ENCODE results near the gene RBMX. TPM values are rescaled to one million over a fixed set of nuclear protein-coding genes. Genes with fewer than 3 reads are reported as not detected.
A peak's percentile ranks its signal among the peaks of the same experiment; 100 is the strongest.

The RBMX gene
- total RNA-seq, 1 donor from 2014 or later: 267 TPM

DNA sequence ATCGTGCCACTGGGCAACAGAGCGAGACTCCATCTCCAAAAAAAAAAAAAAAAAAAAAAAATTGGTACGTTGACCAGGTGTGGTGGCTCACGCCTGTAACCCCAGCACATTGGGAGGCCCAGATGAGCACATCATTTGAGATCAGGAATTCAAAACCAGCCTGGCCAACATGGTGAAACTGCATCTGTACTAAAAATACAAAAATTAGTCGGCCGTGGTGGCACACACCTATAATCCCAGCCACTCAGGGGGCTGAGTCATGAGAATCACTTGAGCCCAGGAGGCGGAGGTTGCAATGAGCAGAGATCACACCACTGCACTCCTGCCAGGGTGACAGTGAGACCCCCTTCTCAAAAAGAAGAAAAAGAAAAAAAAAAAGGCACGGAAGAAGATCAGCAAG is 24.5 kb downstream of the RBMX start:
- no peaks in the 10 kb centered on the region for H3K4me1 Mint-ChIP-seq (ENCODE audit: unreplicated experiment)

DNA sequence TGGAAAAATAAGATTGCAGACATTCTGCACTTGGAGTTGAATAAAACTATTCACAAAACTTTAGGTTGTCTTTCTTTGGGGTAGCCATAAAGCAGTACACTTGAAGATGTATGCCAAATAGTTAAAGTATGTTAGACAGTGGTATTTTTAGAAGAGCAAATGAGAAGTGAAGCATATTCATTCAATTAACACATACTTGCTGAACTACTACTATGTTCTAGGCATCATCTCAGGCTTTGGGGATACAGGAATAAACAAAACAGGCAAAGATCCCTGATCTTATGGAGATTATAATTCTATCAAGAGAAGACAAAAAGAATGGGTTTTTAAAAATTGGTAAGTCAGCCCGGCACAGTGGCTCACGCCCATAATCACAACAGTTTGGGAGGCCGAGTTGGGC is 29.0 kb downstream of the RBMX start:
- no peak overlapping the region for H3K27ac Mint-ChIP-seq (ENCODE audit: unreplicated experiment)
- peaks cover 4% of the 10 kb centered on the region for H3K4me1 Mint-ChIP-seq (ENCODE audit: unreplicated experiment)
- DNase-seq (ENCODE audit: low spot score): no peak
- TF ChIP-seq, protein P1, sequence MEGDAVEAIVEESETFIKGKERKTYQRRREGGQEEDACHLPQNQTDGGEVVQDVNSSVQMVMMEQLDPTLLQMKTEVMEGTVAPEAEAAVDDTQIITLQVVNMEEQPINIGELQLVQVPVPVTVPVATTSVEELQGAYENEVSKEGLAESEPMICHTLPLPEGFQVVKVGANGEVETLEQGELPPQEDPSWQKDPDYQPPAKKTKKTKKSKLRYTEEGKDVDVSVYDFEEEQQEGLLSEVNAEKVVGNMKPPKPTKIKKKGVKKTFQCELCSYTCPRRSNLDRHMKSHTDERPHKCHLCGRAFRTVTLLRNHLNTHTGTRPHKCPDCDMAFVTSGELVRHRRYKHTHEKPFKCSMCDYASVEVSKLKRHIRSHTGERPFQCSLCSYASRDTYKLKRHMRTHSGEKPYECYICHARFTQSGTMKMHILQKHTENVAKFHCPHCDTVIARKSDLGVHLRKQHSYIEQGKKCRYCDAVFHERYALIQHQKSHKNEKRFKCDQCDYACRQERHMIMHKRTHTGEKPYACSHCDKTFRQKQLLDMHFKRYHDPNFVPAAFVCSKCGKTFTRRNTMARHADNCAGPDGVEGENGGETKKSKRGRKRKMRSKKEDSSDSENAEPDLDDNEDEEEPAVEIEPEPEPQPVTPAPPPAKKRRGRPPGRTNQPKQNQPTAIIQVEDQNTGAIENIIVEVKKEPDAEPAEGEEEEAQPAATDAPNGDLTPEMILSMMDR (IDR thresholded peaks at IDR 0.05; ENCODE audit: unreplicated experiment): no peak
- no peaks in the 10 kb centered on the region for H3K27me3 Mint-ChIP-seq (ENCODE audit: unreplicated experiment)
- peaks cover 14% of the 10 kb centered on the region for H3K36me3 Mint-ChIP-seq (ENCODE audit: low read depth, unreplicated experiment)
- no peak overlapping the region for H3K4me3 Mint-ChIP-seq (ENCODE audit: unreplicated experiment)
- H3K9me3 Mint-ChIP-seq (ENCODE audit: unreplicated experiment): no peaks in the 10 kb centered on the region

More for the DNA sequence above, 24.5 kb downstream of the RBMX start:
- no peaks in the 10 kb centered on the region for H3K27me3 Mint-ChIP-seq (ENCODE audit: unreplicated experiment)
- no peak overlapping the region for H3K4me3 Mint-ChIP-seq (ENCODE audit: unreplicated experiment)
- no peak for DNase-seq (ENCODE audit: low spot score)
- peaks cover 23% of the 10 kb centered on the region for H3K36me3 Mint-ChIP-seq (ENCODE audit: low read depth, unreplicated experiment)
- no peak overlapping the region for H3K27ac Mint-ChIP-seq (ENCODE audit: unreplicated experiment)
- TF ChIP-seq, protein P1 (IDR thresholded peaks at IDR 0.05; ENCODE audit: unreplicated experiment): no peak
- H3K9me3 Mint-ChIP-seq (ENCODE audit: unreplicated experiment): no peaks in the 10 kb centered on the region

DNA sequence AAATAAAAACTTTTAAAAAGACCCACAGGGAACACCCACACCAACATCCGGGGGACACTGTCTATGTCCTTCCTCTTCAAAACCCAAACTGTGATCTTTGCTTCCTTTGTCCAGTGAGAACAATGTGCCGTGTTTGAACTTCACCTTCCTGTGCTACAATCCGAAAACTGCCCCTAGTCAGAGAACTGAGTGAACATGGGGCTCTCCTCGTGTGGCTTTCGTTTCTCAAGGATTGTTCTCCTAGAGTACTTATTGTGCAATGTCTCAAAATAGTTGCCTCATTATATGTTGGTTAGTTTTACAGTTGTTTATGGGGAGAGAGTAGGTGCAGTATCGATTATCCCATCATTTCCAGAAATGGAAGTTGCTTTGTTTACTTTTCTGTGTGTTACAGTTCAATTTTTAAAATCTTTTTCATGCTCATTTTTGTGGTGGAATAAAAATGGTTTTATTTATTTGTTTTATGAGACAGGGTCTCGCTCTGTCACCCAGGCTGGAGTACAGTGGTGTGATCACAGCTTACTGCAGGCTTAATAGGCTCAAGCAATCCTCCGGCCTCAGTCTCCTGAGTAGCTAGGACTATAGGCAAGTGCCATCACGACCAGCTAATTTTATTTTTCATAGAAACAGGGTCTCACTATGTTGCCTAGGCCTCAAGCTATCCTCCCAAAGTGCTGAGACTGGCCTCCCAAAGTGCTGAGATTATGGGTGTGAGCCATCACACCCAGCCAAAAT is 29.9 kb downstream of the RBMX start:
- no peak for DNase-seq (ENCODE audit: low spot score)

DNA sequence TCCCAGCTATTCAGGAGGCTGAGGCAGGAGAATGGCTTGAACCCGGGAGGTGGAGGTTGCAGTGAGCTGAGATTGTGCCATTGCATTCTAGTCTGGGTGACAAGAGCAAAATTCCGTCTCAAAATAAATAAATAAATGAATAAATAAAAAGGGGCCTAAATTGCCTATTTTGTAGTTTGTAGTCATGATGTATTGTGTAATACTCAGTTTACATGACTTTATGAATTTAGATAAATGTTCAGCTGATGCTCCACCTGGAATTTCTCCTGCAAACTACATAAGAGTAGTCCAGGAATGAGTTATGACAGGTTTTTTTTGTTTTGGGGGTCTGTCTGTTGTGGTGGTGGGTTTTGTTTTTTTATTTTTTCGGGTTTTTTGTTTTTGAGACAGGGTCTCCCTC is 31.1 kb downstream of the RBMX start:
- Mint-ChIP-seq H3K27ac (ENCODE audit: unreplicated experiment) (no peak overlapping the region), H3K4me1 (ENCODE audit: unreplicated experiment) (peaks cover 4% of the 10 kb centered on the region), H3K4me3 (ENCODE audit: unreplicated experiment) (no peak overlapping the region), H3K27me3 (ENCODE audit: unreplicated experiment) (no peaks in the 10 kb centered on the region), H3K36me3 (ENCODE audit: low read depth, unreplicated experiment) (peaks cover 12% of the 10 kb centered on the region), H3K9me3 (ENCODE audit: unreplicated experiment) (no peaks in the 10 kb centered on the region)
- TF ChIP-seq, protein P1 (IDR thresholded peaks at IDR 0.05; ENCODE audit: unreplicated experiment): no peak
- DNase-seq (ENCODE audit: low spot score): no peak

More for the DNA sequence above, 29.9 kb downstream of the RBMX start:
- no peak overlapping the region for H3K4me3 Mint-ChIP-seq (ENCODE audit: unreplicated experiment)
- H3K27me3 Mint-ChIP-seq (ENCODE audit: unreplicated experiment): no peaks in the 10 kb centered on the region
- peaks cover 4% of the 10 kb centered on the region for H3K4me1 Mint-ChIP-seq (ENCODE audit: unreplicated experiment)
- peak overlapping the region; percentile 72 for H3K27ac Mint-ChIP-seq (ENCODE audit: unreplicated experiment)
- H3K36me3 Mint-ChIP-seq (ENCODE audit: low read depth, unreplicated experiment): peaks cover 14% of the 10 kb centered on the region
- TF ChIP-seq, protein P1 (IDR thresholded peaks at IDR 0.05; ENCODE audit: unreplicated experiment): no peak
- H3K9me3 Mint-ChIP-seq (ENCODE audit: unreplicated experiment): no peaks in the 10 kb centered on the region

DNA sequence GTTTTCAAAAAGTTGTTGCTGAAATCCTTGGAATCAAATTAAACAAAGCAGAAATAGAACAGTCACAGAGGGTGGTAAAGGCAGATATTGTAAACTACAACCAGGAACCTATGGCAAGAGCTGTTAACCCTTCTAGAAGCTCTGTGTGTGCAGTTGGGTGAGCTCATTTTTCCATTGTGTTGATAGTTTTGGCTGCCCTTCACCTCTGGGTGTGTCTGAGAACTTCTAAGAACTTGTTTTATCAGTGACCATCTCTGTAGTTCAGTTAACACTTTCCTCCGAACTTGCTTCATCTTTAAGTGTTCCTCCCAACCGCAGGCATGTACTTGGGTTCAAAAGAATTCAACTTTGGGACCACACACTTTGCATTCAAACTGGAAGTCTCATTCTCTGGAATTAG is 32.7 kb downstream of the RBMX start:
- no peaks in the 10 kb centered on the region for H3K9me3 Mint-ChIP-seq (ENCODE audit: unreplicated experiment)
- peaks cover 3% of the 10 kb centered on the region for H3K36me3 Mint-ChIP-seq (ENCODE audit: low read depth, unreplicated experiment)
- TF ChIP-seq, protein P1 (IDR thresholded peaks at IDR 0.05; ENCODE audit: unreplicated experiment): no peak
- DNase-seq (ENCODE audit: low spot score): no peak
- no peak overlapping the region for H3K4me3 Mint-ChIP-seq (ENCODE audit: unreplicated experiment)
- H3K27me3 Mint-ChIP-seq (ENCODE audit: unreplicated experiment): no peaks in the 10 kb centered on the region
- peaks cover 4% of the 10 kb centered on the region for H3K4me1 Mint-ChIP-seq (ENCODE audit: unreplicated experiment)
- H3K27ac Mint-ChIP-seq (ENCODE audit: unreplicated experiment): no peak overlapping the region
